NT2/D1 (cell line): ENCODE data around the gene AGPAT2.

Experiments
- DNase-seq: peaks from one replicate; pipeline ENCODE4 v3.0.0-alpha.2; 2011; ENCODE audit warnings: low read depth, low spot score
- H3K27me3 ChIP-seq: 2 replicates; pipeline ENCODE4 v1.6.0; 2011; ENCODE audit warnings: mild to moderate bottlenecking; ENCODE audit not compliant: insufficient read length, insufficient read depth
- H3K36me3 ChIP-seq: 2 replicates; pipeline ENCODE4 v1.6.1; 2011; ENCODE audit warnings: mild to moderate bottlenecking, low read length, mixed read lengths; ENCODE audit not compliant: insufficient read depth, insufficient read length
- H3K4me1 ChIP-seq: 2 replicates; pipeline ENCODE4 v1.5.1; 2011; ENCODE audit not compliant: insufficient read depth, insufficient read length
- H3K4me3 ChIP-seq: 2 replicates; pipeline ENCODE4 v1.5.1; 2011; ENCODE audit warnings: low read depth; ENCODE audit not compliant: insufficient read length
- H3K9ac ChIP-seq: 2 replicates; pipeline ENCODE4 v1.6.0; 2011; ENCODE audit warnings: low read depth; ENCODE audit not compliant: insufficient read length
- H3K9me3 ChIP-seq: 2 replicates; pipeline ENCODE4 v1.5.1; 2011; ENCODE audit warnings: mild to moderate bottlenecking, low read length; ENCODE audit not compliant: insufficient read depth
- SUZ12 ChIP-seq: IDR thresholded peaks from 2 replicates; pipeline ENCODE4 v1.6.1; 2011; ENCODE audit not compliant: insufficient read length, insufficient read depth; ENCODE audit errors: extremely low read depth
- YY1 ChIP-seq: IDR thresholded peaks from 2 replicates; pipeline ENCODE4 v1.6.1; 2011; ENCODE audit not compliant: insufficient read length, insufficient read depth
- ZNF274 ChIP-seq: IDR thresholded peaks from 2 replicates; pipeline ENCODE4 v1.6.1; 2011; ENCODE audit warnings: mild to moderate bottlenecking, low read depth, low read length

AGPAT2 gene

DNA sequence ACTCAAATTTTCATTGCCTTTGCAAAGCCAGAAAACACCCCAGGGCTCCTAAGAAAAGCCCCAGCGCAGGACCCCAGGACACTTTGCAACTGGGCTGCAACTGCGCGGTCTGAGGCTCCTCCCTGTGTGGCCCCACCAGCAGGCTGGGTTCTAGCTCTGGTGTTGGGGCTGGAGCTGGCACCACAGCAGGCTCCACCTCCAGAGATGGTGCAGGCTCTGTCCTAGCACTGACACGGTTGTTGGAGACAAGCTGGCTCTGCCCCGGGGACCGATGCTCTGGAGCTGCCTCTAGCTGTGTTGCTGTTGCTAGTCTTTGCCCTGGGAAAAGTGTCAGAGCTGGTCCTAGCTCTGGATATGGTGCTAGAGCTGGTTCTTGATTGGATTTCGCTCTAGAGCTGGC lies 41.9 kb upstream of the AGPAT2 start:
- peak overlapping the region; percentile 93 for H3K9ac ChIP-seq
- H3K9me3 ChIP-seq: no peaks in the 10 kb centered on the region
- peaks cover 39% of the 10 kb centered on the region for H3K36me3 ChIP-seq
- H3K4me3 ChIP-seq: peak overlapping the region; percentile 100
- peaks cover 29% of the 10 kb centered on the region for H3K4me1 ChIP-seq
- TF ChIP-seq YY1 (no peak), SUZ12 (no peak), ZNF274 (no peak)
- no peak for DNase-seq
- peaks cover 27% of the 10 kb centered on the region for H3K27me3 ChIP-seq

DNA sequence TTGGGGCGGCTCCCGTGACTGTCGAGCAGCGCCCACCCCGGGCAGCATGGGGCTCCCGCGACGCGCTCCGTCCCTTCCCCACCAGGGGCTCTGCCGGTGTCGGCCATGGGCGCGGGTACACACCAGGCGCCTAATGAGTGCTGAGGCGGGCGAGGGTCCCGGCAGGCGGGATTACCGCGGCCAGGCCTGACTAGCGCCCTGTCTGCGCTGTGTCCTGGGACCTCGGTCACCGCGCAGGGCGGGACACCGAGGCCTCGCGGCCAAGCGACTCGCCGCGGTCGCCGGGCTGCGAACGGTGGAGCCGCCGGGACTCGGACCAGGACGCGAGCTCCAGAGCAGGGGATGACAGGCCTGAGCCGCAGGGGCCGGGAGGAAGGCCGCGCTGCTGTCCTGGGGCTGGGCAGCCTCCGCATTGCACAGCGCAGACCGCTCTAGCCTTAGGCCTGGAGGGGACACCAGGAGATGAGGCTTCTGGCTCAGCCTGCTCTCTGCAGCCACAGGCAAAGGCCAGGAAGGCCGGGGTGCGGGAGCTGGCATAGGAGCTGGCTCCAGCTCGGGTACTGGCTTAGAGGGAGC lies 41.4 kb upstream of the AGPAT2 start:
- Histone ChIP-seq H3K9me3 (no peaks in the 10 kb centered on the region), H3K27me3 (peaks cover 22% of the 10 kb centered on the region), H3K9ac (peak overlapping the region; percentile 93), H3K4me3 (peak overlapping the region; percentile 100), H3K36me3 (peaks cover 44% of the 10 kb centered on the region), H3K4me1 (peaks cover 27% of the 10 kb centered on the region)
- TF ChIP-seq SUZ12 (no peak), ZNF274 (no peak), YY1 (no peak)
- no peak for DNase-seq

DNA sequence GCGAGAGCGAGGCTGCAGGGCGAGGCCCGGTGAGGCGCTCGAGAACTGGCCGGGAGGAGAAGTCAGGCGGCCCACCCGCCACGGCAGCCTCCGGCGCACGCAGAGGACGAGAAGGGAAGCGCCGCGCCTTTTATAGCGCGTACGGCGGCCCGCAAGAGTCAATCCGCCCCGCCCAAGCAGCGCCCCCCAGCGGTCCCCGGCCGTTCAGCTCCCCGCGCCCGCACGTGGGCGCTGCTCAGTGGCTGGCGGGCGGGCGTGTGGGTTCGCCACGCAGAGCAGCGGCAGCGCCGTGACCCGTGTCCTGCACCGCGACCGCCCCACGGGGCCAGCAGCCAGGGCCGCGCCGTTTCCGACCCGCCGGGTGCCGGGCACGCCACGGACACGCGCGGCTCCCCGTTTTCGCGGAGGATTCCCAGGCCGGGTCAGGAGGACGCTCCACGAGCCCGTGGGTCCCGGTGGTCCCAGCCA lies 40.9 kb upstream of the AGPAT2 start:
- Histone ChIP-seq H3K36me3 (peaks cover 49% of the 10 kb centered on the region), H3K4me1 (peaks cover 29% of the 10 kb centered on the region), H3K9me3 (no peaks in the 10 kb centered on the region), H3K27me3 (peaks cover 20% of the 10 kb centered on the region), H3K9ac (peak overlapping the region; percentile 93), H3K4me3 (peak overlapping the region; percentile 100)
- TF ChIP-seq ZNF274 (no peak), SUZ12 (no peak), YY1 (no peak)
- DNase-seq: peak; percentile 78

- Histone ChIP-seq H3K9ac (peak overlapping the region; percentile 93), H3K4me3 (peak overlapping the region; percentile 100), H3K9me3 (no peaks in the 10 kb centered on the region), H3K27me3 (peaks cover 20% of the 10 kb centered on the region), H3K36me3 (peaks cover 61% of the 10 kb centered on the region), H3K4me1 (peaks cover 26% of the 10 kb centered on the region)
- no peak for TF ChIP-seq YY1
- no peak for TF ChIP-seq SUZ12
- DNase-seq: no peak
Observed at GRCh38 chr9:136726631-136727191, 39.5 kb upstream of the AGPAT2 start.

DNA sequence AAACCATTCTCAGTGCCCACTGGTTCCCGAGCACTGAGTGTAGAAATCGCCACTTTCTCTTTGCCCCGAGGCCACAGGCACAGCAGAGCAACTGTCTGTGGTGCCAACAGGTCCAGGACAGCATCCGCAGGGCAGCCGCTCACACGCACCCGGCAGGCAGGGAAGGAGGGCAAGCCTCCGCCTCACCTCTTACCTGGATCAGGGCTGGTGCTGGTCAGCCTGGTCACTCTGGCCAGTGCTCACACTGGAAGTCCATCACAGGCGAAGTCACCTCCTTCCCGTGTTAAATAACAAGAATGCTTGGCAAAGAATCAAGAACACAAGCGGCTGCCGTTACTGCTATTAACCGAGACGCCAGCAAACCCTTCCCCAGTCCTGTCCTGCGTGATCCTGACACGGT lies 38.9 kb upstream of the AGPAT2 start:
- peaks cover 64% of the 10 kb centered on the region for H3K36me3 ChIP-seq

DNA sequence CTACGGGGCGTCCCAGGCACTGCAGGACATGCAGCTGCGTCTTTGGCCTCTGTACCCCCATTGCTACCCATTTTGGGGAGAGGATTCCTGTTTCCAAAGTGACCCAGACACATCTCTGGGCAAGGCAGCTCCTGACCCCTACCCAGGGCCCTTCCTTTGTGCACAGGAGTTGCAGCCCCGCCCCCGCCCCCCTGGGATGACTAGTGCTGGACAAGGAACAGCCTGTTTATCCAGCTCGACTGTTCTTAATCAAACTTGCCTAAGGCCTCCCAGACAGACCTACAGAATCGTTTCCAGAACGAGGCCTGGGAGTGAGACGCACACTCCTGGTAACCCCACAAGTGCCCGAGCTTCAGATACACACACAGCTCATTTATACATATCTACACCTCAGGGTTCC lies 38.4 kb upstream of the AGPAT2 start:
- H3K36me3 ChIP-seq: peaks cover 67% of the 10 kb centered on the region
- no peak for DNase-seq

More for the DNA sequence above, 38.9 kb upstream of the AGPAT2 start:
- TF ChIP-seq YY1: no peak
- TF ChIP-seq SUZ12: no peak
- TF ChIP-seq ZNF274: no peak
- Histone ChIP-seq H3K4me1 (peaks cover 29% of the 10 kb centered on the region), H3K9me3 (no peaks in the 10 kb centered on the region), H3K27me3 (peaks cover 20% of the 10 kb centered on the region), H3K4me3 (peak overlapping the region; percentile 100), H3K9ac (peak overlapping the region; percentile 93)
- no peak for DNase-seq

DNA sequence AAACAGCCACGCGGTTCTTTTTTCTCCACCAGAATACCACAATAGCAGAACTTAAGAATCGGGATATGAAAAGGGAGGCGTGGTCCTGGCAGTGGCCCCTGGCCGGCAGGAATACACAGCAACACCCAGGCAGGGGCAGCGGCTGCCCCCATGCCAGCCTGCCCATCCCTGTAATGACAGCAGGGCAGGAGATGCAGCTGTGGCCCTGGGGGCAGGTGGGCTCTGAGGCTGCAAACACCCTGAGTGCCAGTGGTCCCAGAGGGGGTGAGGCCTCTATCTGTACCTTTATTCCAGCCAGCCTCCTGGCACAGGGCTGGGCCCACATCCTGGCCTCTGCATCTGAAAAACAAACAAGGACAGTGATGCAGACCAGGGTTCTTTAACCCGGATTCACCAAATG lies 37.5 kb upstream of the AGPAT2 start:
- Histone ChIP-seq H3K4me1 (peaks cover 34% of the 10 kb centered on the region), H3K4me3 (no peak overlapping the region)

More for the DNA sequence above, 38.4 kb upstream of the AGPAT2 start:
- peaks cover 32% of the 10 kb centered on the region for H3K4me1 ChIP-seq
- peak overlapping the region; percentile 93 for H3K9ac ChIP-seq
- TF ChIP-seq SUZ12 (no peak), YY1 (no peak), ZNF274 (no peak)
- H3K4me3 ChIP-seq: peak overlapping the region; percentile 100
- no peaks in the 10 kb centered on the region for H3K9me3 ChIP-seq
- peaks cover 20% of the 10 kb centered on the region for H3K27me3 ChIP-seq

More for the DNA sequence above, 37.5 kb upstream of the AGPAT2 start:
- TF ChIP-seq SUZ12: no peak
- no peak for TF ChIP-seq YY1
- TF ChIP-seq ZNF274: no peak
- Histone ChIP-seq H3K9ac (no peak overlapping the region), H3K36me3 (peaks cover 67% of the 10 kb centered on the region), H3K9me3 (no peaks in the 10 kb centered on the region), H3K27me3 (peaks cover 16% of the 10 kb centered on the region)
- no peak for DNase-seq
